CD4-positive, alpha-beta T cell treated with Interleukin-2 at 100 ng/mL for 4 hours (primary cell): ENCODE results near the gene LCE2D.
"Not testable (repeated sequence)": the region's sequence is repeated elsewhere in the genome, so short reads cannot be mapped to it uniquely, and the experiment has no call there.

ENCODE experiments used
- DNase-seq: peaks from one replicate; pipeline ENCODE4 v3.0.0-alpha.2; 2020; ENCODE audit warnings: low spot score

The LCE2D gene

GRCh38 chr1:152663098-152663497 lies at the start of gene LCE2D:
Gene LCE2D, plus strand, starts transcription at chr1:152663380. Its CDS starts 726 bp downstream, at chr1:152664106.
- DNase-seq: no peak

GRCh38 chr1:152613511-152613910 lies 49.7 kb upstream of the LCE2D start, which contains the start of gene LCE3B:
Gene LCE3B, plus strand, starts transcription at chr1:152613811. Its CDS starts 0 bp downstream, at chr1:152613811.
- DNase-seq: no peak

GRCh38 chr1:152621993-152622392 lies 41.2 kb upstream of the LCE2D start:
- DNase-seq: no peak

GRCh38 chr1:152622803-152623202 lies 40.4 kb upstream of the LCE2D start, which contains the start of gene LCE3A:
Gene LCE3A, minus strand, starts transcription at chr1:152623103. Its CDS starts 0 bp downstream, at chr1:152623103.
- no peak for DNase-seq

GRCh38 chr1:152623203-152623844 lies 39.9 kb upstream of the LCE2D start:
- no peak for DNase-seq

GRCh38 chr1:152626744-152627143 lies 36.4 kb upstream of the LCE2D start:
- DNase-seq: no peak

- DNase-seq: no peak
Observed at GRCh38 chr1:152630596-152630995, 32.6 kb upstream of the LCE2D start.

GRCh38 chr1:152640351-152640750 lies 22.8 kb upstream of the LCE2D start:
- DNase-seq: no peak

GRCh38 chr1:152643945-152644344 lies 19.2 kb upstream of the LCE2D start:
- no peak for DNase-seq

GRCh38 chr1:152645146-152645545 lies 18.0 kb upstream of the LCE2D start:
- no peak for DNase-seq

GRCh38 chr1:152646656-152647055 lies 16.5 kb upstream of the LCE2D start:
- no peak for DNase-seq

- DNase-seq: peak; percentile 50
Observed at GRCh38 chr1:152654110-152654509, 9.1 kb upstream of the LCE2D start.

- no peak for DNase-seq
Observed at GRCh38 chr1:152656459-152656858, 6.7 kb upstream of the LCE2D start.

GRCh38 chr1:152657677-152658076 lies 5.5 kb upstream of the LCE2D start:
- DNase-seq: no peak

GRCh38 chr1:152658649-152659048 lies 4.5 kb upstream of the LCE2D start:
- DNase-seq: no peak

- DNase-seq: not testable (repeated sequence)
Observed at GRCh38 chr1:152666171-152666570, 3.0 kb downstream of the LCE2D start.

GRCh38 chr1:152667648-152668047 lies 4.5 kb downstream of the LCE2D start:
- DNase-seq: no peak

GRCh38 chr1:152673016-152673415 lies 9.8 kb downstream of the LCE2D start:
- no peak for DNase-seq

GRCh38 chr1:152674983-152675382 lies 11.8 kb downstream of the LCE2D start, which contains the start of gene LCE2C:
Gene LCE2C, plus strand, starts transcription at chr1:152675279. Its CDS starts 737 bp downstream, at chr1:152676016.
- DNase-seq: not testable (repeated sequence)

- DNase-seq: no peak
Observed at GRCh38 chr1:152679459-152679858, 16.3 kb downstream of the LCE2D start.

- no peak for DNase-seq
Observed at GRCh38 chr1:152681616-152682015, 18.4 kb downstream of the LCE2D start.

GRCh38 chr1:152683846-152684245 lies 20.7 kb downstream of the LCE2D start:
- DNase-seq: no peak

GRCh38 chr1:152685823-152686222 lies 22.6 kb downstream of the LCE2D start, which contains the start of gene LCE2B:
Gene LCE2B, plus strand, starts transcription at chr1:152686123. Its CDS starts 721 bp downstream, at chr1:152686844.
- DNase-seq: not testable (repeated sequence)
